Hepatocyte (in vitro differentiated cells): ENCODE measurements around the gene ADD2. TPM values are rescaled to one million over a fixed set of nuclear protein-coding genes. Genes with fewer than 3 reads are reported as not detected.

Experiments used
- DNase-seq: peaks from one replicate; pipeline ENCODE4 v3.0.0-alpha.2; 2016; ENCODE audit warnings: low spot score
- H2AFZ ChIP-seq: fragments of 200-600 bp; sonication (generic); 2 replicates; pipeline ENCODE4 v1.6.0; 2016; ENCODE audit warnings: antibody characterized with exemption, mild to moderate bottlenecking
- H3K27ac ChIP-seq: fragments of 200-600 bp; sonication (generic); 2 replicates; pipeline ENCODE4 v1.5.1; 2016; ENCODE audit warnings: mild to moderate bottlenecking
- H3K27me3 ChIP-seq: fragments of 200-600 bp; sonication (generic); 2 replicates; pipeline ENCODE4 v1.6.1; 2016
- H3K36me3 ChIP-seq: fragments of 200-600 bp; sonication (generic); replicated peaks from 2 replicates; pipeline ENCODE4 v1.5.1; 2016; ENCODE audit warnings: low read depth; ENCODE audit not compliant: insufficient read depth
- H3K4me1 ChIP-seq: fragments of 200-600 bp; sonication (generic); 2 replicates; pipeline ENCODE4 v1.5.1; 2016; ENCODE audit warnings: mild to moderate bottlenecking, moderate library complexity; ENCODE audit not compliant: insufficient read depth
- H3K4me2 ChIP-seq: fragments of 200-600 bp; sonication (generic); 2 replicates; pipeline ENCODE4 v1.6.0; 2016
- H3K4me3 ChIP-seq: fragments of 200-600 bp; sonication (generic); 2 replicates; pipeline ENCODE4 v1.5.1; 2016; ENCODE audit warnings: mild to moderate bottlenecking
- H3K79me2 ChIP-seq: fragments of 200-600 bp; sonication (generic); 2 replicates; pipeline ENCODE4 v1.6.0; 2017; ENCODE audit warnings: mild to moderate bottlenecking
- H3K9me2 ChIP-seq: fragments of 200-600 bp; sonication (generic); replicated peaks from 2 replicates; pipeline ENCODE4 v1.6.0; 2017; ENCODE audit warnings: mild to moderate bottlenecking; ENCODE audit not compliant: insufficient read depth
- H3K9me3 ChIP-seq: fragments of 200-600 bp; sonication (generic); 2 replicates; pipeline ENCODE4 v1.5.1; 2016; ENCODE audit warnings: low read depth, mild to moderate bottlenecking
- H4K20me1 ChIP-seq: fragments of 200-600 bp; sonication (generic); 2 replicates; pipeline ENCODE4 v1.6.0; 2016; ENCODE audit warnings: mild to moderate bottlenecking; ENCODE audit not compliant: insufficient read depth, poor library complexity, severe bottlenecking
- EZH2 ChIP-seq: fragments of 200-600 bp; sonication (generic); IDR thresholded peaks from 2 replicates; pipeline ENCODE4 v1.6.1; 2016; ENCODE audit warnings: antibody characterized with exemption, mild to moderate bottlenecking, borderline replicate concordance
- EZH2phosphoT487 ChIP-seq: fragments of 200-600 bp; sonication (generic); IDR thresholded peaks from one replicate; pipeline ENCODE4 v1.6.1; 2018; ENCODE audit warnings: antibody characterized with exemption, mild to moderate bottlenecking, low read depth, moderate library complexity; ENCODE audit not compliant: unreplicated experiment, severe bottlenecking
- WGBS: methylation state at CpG from one replicate; pipeline ENCODE4 v1.1.6; 2016; ENCODE audit warnings: low lambda C conversion rate; ENCODE audit errors: missing lambda C conversion rate; 5-methylcytosine and 5-hydroxymethylcytosine counted together
- polyA plus RNA-seq: library from polyadenylated mRNA; unstranded; fragments of >200 nt; fragmentation: Nextera tagmentation; extraction: Ambion mirVana; gene quantifications from 2 replicates; pipeline ENCODE4 v1.2.1, GENCODE V29; 2016
- total RNA-seq: library from RNA; depleted of rRNA; stranded (reverse); fragments of >200 nt; gene quantifications from 2 replicates; pipeline ENCODE4 v1.2.3, GENCODE V29; 2014
- TF ChIP-seq, protein P1 (sequence below): fragments of 200-600 bp; sonication (generic); IDR thresholded peaks from 2 replicates; pipeline ENCODE4 v1.5.1; 2016; ENCODE audit warnings: antibody characterized with exemption, mild to moderate bottlenecking; ENCODE audit not compliant: poor library complexity

ADD2 gene
- total and polyA plus RNA-seq, 2 experiments from 2014 or later = 0.74 to 2.4 TPM

GRCh38 chr2:70613521-70613920 is 154.5 kb downstream of the ADD2 start:
- WGBS = 77% methylated on average over 7 of the region's 7 CpGs
- Histone ChIP-seq H3K4me2 (no peak overlapping the region), H3K79me2 (no peaks in the 10 kb centered on the region), H3K36me3 (no peaks in the 10 kb centered on the region), H3K4me1 (no peaks in the 10 kb centered on the region), H3K4me3 (no peak overlapping the region), H3K9me3 (no peaks in the 10 kb centered on the region), H2AFZ (no peak overlapping the region), H3K9me2 (no peaks in the 10 kb centered on the region), H4K20me1 (no peaks in the 10 kb centered on the region), H3K27me3 (peaks cover 3% of the 10 kb centered on the region), H3K27ac (no peak overlapping the region)
- TF ChIP-seq, protein P1, sequence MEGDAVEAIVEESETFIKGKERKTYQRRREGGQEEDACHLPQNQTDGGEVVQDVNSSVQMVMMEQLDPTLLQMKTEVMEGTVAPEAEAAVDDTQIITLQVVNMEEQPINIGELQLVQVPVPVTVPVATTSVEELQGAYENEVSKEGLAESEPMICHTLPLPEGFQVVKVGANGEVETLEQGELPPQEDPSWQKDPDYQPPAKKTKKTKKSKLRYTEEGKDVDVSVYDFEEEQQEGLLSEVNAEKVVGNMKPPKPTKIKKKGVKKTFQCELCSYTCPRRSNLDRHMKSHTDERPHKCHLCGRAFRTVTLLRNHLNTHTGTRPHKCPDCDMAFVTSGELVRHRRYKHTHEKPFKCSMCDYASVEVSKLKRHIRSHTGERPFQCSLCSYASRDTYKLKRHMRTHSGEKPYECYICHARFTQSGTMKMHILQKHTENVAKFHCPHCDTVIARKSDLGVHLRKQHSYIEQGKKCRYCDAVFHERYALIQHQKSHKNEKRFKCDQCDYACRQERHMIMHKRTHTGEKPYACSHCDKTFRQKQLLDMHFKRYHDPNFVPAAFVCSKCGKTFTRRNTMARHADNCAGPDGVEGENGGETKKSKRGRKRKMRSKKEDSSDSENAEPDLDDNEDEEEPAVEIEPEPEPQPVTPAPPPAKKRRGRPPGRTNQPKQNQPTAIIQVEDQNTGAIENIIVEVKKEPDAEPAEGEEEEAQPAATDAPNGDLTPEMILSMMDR = no peak
- no peak for TF ChIP-seq EZH2
- no peak for TF ChIP-seq EZH2phosphoT487
- DNase-seq = no peak

DNA sequence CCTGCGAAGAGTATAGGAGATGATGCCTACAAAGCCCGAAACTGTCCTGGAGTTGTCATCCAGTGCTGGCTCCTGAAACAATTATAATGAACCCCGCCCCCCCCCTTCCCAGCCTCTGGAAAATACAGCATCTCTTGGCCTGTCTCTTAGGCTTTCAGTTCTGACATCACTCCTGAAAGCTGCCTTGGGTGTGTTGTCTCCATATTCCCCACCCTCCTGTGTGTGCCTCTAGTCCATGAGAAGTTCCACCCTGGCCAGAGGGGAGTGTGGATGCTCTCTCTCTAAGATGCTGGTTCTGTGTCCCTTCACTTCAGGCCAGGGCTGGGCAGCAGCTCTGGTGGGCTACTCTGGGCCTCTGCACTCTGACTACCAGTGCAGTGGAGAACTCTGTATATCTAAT is 155.4 kb downstream of the ADD2 start:
- H2AFZ ChIP-seq = no peak overlapping the region
- H3K4me2 ChIP-seq = no peak overlapping the region
- H3K9me3 ChIP-seq = no peaks in the 10 kb centered on the region
- no peaks in the 10 kb centered on the region for H3K9me2 ChIP-seq
- H3K79me2 ChIP-seq = no peaks in the 10 kb centered on the region
- WGBS = 84% methylated on average over 3 of the region's 3 CpGs
- no peak overlapping the region for H3K27ac ChIP-seq
- H4K20me1 ChIP-seq = no peaks in the 10 kb centered on the region
- H3K4me1 ChIP-seq = no peaks in the 10 kb centered on the region
- no peaks in the 10 kb centered on the region for H3K27me3 ChIP-seq
- no peaks in the 10 kb centered on the region for H3K36me3 ChIP-seq
- no peak for DNase-seq
- TF ChIP-seq, protein P1 = no peak
- no peak for TF ChIP-seq EZH2phosphoT487
- TF ChIP-seq EZH2 = no peak
- H3K4me3 ChIP-seq = no peak overlapping the region

DNA sequence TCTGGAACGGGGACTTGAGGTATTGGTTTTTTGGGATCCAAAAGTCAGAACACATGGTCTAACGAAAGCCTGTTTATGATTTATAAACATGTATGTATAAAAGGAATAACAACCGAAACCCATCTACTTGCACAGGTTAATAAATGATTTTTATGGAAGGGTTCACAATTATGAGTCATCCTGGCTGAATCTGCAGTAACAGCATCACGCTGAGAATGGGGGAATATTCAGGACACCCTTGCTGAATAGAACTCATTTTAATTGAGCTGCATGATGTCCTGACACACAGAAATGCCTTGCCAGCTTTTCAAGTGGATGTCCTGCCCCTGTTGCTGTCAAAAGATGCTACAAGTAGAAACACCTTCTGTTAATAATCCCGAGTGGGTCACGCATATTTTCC is 159.6 kb downstream of the ADD2 start:
- H3K27me3 ChIP-seq = no peaks in the 10 kb centered on the region
- H3K9me3 ChIP-seq = no peaks in the 10 kb centered on the region
- no peak overlapping the region for H3K4me2 ChIP-seq

More for the DNA sequence above, 159.6 kb downstream of the ADD2 start:
- Histone ChIP-seq H3K27ac (no peak overlapping the region), H3K4me3 (no peak overlapping the region), H2AFZ (no peak overlapping the region), H3K36me3 (no peaks in the 10 kb centered on the region), H4K20me1 (no peaks in the 10 kb centered on the region), H3K4me1 (no peaks in the 10 kb centered on the region), H3K9me2 (no peaks in the 10 kb centered on the region), H3K79me2 (no peaks in the 10 kb centered on the region)
- no peak for TF ChIP-seq EZH2phosphoT487
- TF ChIP-seq, protein P1 = no peak
- no peak for TF ChIP-seq EZH2
- 73% methylated on average over 6 of the region's 6 CpGs for WGBS
- no peak for DNase-seq
